ENCODE data around the gene MRPL4. TPM values are rescaled to one million over a fixed set of nuclear protein-coding genes. Genes with fewer than 3 reads are reported as not detected.
A peak's percentile ranks its signal among the peaks of the same experiment; 100 is the strongest.

Gene MRPL4
- total RNA-seq, 3 donors from 2014 or later (not counting 1 experiment from before 2014, with no cell fraction given) = 34.5 to 41.6 (median 40.2) TPM

DNA sequence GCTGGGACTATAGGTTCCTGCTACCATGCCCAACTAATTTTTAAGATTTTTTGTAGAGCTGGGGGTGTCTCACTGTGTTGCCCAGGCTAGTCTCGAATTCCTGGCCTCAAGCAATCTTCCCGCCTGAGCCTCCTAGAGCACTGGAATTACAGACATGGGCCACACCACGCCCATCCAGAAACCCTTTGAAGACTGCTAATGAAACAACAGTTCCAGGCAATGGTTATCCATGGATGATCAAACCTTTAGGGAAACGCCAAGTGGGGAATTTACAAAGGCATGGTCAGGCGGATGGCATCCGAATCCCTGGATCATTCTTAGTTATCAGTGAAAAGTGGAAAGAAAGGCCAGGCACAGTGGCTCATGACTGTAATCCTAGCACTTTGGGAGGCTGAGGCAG lies 40.3 kb upstream of the MRPL4 start:
- peaks cover 3% of the 10 kb centered on the region for H3K9me3 ChIP-seq (ENCODE audit: control insufficient read depth, insufficient read depth, low read length)
- TF ChIP-seq, protein P1, sequence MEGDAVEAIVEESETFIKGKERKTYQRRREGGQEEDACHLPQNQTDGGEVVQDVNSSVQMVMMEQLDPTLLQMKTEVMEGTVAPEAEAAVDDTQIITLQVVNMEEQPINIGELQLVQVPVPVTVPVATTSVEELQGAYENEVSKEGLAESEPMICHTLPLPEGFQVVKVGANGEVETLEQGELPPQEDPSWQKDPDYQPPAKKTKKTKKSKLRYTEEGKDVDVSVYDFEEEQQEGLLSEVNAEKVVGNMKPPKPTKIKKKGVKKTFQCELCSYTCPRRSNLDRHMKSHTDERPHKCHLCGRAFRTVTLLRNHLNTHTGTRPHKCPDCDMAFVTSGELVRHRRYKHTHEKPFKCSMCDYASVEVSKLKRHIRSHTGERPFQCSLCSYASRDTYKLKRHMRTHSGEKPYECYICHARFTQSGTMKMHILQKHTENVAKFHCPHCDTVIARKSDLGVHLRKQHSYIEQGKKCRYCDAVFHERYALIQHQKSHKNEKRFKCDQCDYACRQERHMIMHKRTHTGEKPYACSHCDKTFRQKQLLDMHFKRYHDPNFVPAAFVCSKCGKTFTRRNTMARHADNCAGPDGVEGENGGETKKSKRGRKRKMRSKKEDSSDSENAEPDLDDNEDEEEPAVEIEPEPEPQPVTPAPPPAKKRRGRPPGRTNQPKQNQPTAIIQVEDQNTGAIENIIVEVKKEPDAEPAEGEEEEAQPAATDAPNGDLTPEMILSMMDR (IDR thresholded peaks at IDR 0.05) = no peak
- no peak overlapping the region for H3K27ac ChIP-seq (ENCODE audit: low read length)
- DNase-seq (no peak), ATAC-seq (no peak)
- H3K36me3 Mint-ChIP-seq = no peaks in the 10 kb centered on the region
- H3K4me1 Mint-ChIP-seq = no peaks in the 10 kb centered on the region
- H3K4me3 ChIP-seq (ENCODE audit: low read length) = no peak overlapping the region
- no peak overlapping the region for H3K27ac Mint-ChIP-seq
- no peaks in the 10 kb centered on the region for H3K36me3 ChIP-seq (ENCODE audit: control insufficient read depth, insufficient read depth, low read length)
- H3K4me3 Mint-ChIP-seq = no peak overlapping the region
- no peaks in the 10 kb centered on the region for H3K4me1 ChIP-seq (ENCODE audit: control insufficient read depth, insufficient read depth, low read length)
- H3K27me3 ChIP-seq (ENCODE audit: control insufficient read depth, insufficient read depth, low read length) = no peaks in the 10 kb centered on the region
- H3K27me3 Mint-ChIP-seq (ENCODE audit: low read depth in 2 of 2) = no peaks in the 10 kb centered on the region
- WGBS (ENCODE audit: insufficient coverage) = 92% methylated on average over 6 of the region's 6 CpGs
- H3K9me3 Mint-ChIP-seq = no peaks in the 10 kb centered on the region
- intact Hi-C loops (cut with micrococcal nuclease) = no loop called here

DNA sequence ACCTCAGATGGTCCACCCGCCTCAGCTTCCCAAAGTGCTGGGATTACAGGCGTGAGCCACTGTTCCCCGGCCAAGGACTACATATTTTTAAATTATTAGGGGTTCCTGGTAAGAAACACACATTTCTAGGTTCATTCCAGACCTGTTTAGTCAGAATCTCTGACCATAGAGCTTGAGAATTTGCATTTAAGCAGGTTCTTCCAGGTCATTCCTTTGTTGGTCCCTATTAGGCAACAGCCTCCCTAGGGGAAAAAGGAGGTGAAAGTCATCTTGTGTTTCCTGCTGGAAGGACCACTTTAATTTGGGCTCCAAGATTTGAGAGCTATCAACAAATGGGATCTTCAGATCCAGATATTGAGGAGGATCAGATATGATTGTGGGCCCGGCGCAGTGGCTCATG lies 37.2 kb upstream of the MRPL4 start:
- TF ChIP-seq, protein P1 (IDR thresholded peaks at IDR 0.05) = no peak
- no peaks in the 10 kb centered on the region for H3K27me3 Mint-ChIP-seq (ENCODE audit: low read depth in 2 of 2)
- DNase-seq (no peak), ATAC-seq (no peak)
- intact Hi-C loops (cut with micrococcal nuclease) = no loop called here
- H3K27me3 ChIP-seq (ENCODE audit: control insufficient read depth, insufficient read depth, low read length) = no peaks in the 10 kb centered on the region
- no peaks in the 10 kb centered on the region for H3K36me3 ChIP-seq (ENCODE audit: control insufficient read depth, insufficient read depth, low read length)
- no peaks in the 10 kb centered on the region for H3K36me3 Mint-ChIP-seq
- peaks cover 2% of the 10 kb centered on the region for H3K4me1 ChIP-seq (ENCODE audit: control insufficient read depth, insufficient read depth, low read length)
- no peak overlapping the region for H3K4me3 Mint-ChIP-seq
- no peaks in the 10 kb centered on the region for H3K9me3 ChIP-seq (ENCODE audit: control insufficient read depth, insufficient read depth, low read length)
- H3K27ac ChIP-seq (ENCODE audit: low read length) = no peak overlapping the region
- H3K4me3 ChIP-seq (ENCODE audit: low read length) = no peak overlapping the region
- H3K4me1 Mint-ChIP-seq = no peaks in the 10 kb centered on the region
- no peak overlapping the region for H3K27ac Mint-ChIP-seq
- no peaks in the 10 kb centered on the region for H3K9me3 Mint-ChIP-seq
- WGBS (ENCODE audit: insufficient coverage) = 90% methylated on average over 5 of the region's 5 CpGs

DNA sequence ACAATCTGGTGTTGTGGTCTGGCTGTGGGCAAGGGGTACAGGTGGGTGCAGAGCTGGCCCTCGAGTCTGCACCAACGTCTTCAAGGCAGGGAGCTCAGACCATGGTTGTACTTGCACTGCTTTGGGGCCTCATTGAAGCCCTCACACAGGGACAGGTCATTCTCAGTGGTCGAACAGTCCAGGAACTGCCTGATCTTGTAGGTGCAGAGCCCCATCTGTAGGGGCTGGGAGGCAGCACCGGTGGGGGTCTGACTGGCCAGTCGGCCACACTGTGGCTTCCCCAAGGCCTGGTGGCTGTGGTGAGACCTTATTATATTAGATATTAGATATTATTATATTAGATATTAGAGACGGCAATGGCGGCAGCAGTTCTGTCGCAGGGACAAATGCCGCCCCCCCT lies 34.9 kb upstream of the MRPL4 start:
- no peak for ATAC-seq
- H3K4me3 Mint-ChIP-seq = no peak overlapping the region
- intact Hi-C loops (cut with micrococcal nuclease) = no loop called here

DNA sequence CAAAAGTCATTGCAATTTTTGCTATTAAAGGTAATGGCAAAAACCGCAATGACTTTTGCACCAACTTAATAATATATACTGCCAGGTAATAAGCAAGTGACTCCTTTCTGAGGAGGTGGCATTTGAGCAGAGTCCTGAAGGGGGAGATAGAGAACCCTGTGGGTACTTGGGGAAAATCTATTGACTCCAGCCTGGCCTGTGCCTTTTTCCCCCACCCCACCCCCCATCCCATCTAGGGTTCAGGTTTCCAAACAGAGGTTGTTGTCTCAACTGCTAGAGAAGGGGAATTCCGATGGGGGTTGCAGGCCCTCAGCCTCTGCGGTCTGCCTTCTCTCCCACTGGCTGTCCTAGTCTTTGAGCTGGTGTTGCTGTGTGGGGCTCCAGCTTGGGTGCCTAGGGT lies 32.3 kb upstream of the MRPL4 start:
- Histone ChIP-seq H3K36me3 (ENCODE audit: control insufficient read depth, insufficient read depth, low read length) (no peaks in the 10 kb centered on the region), H3K4me1 (ENCODE audit: control insufficient read depth, insufficient read depth, low read length) (peaks cover 4% of the 10 kb centered on the region), H3K9me3 (ENCODE audit: control insufficient read depth, insufficient read depth, low read length) (no peaks in the 10 kb centered on the region), H3K4me3 (ENCODE audit: low read length) (no peak overlapping the region), H3K27ac (ENCODE audit: low read length) (no peak overlapping the region), H3K27me3 (ENCODE audit: control insufficient read depth, insufficient read depth, low read length) (no peaks in the 10 kb centered on the region)
- H3K4me1 Mint-ChIP-seq = peaks cover 0 to 8% of the 10 kb centered on the region in 2 donors
- intact Hi-C loops (cut with micrococcal nuclease) = no loop called here
- DNase-seq = peak in 1 of 2 donors; percentile 77
- no peak overlapping the region for H3K4me3 Mint-ChIP-seq
- ATAC-seq = peak in 2 of 3 donors; percentile 74 to 77
- H3K27ac Mint-ChIP-seq = no peak overlapping the region
- WGBS (ENCODE audit: insufficient coverage) = 42% methylated on average over 2 of the region's 3 CpGs
- H3K36me3 Mint-ChIP-seq = no peaks in the 10 kb centered on the region
- H3K27me3 Mint-ChIP-seq (ENCODE audit: low read depth in 2 of 2) = no peaks in the 10 kb centered on the region
- TF ChIP-seq, protein P1 (IDR thresholded peaks at IDR 0.05) = peak; percentile 22
- H3K9me3 Mint-ChIP-seq = no peaks in the 10 kb centered on the region

More for the DNA sequence above, 34.9 kb upstream of the MRPL4 start:
- no peaks in the 10 kb centered on the region for H3K4me1 Mint-ChIP-seq
- no peaks in the 10 kb centered on the region for H3K36me3 Mint-ChIP-seq
- Histone ChIP-seq H3K27me3 (ENCODE audit: control insufficient read depth, insufficient read depth, low read length) (no peaks in the 10 kb centered on the region), H3K27ac (ENCODE audit: low read length) (no peak overlapping the region), H3K9me3 (ENCODE audit: control insufficient read depth, insufficient read depth, low read length) (no peaks in the 10 kb centered on the region), H3K4me1 (ENCODE audit: control insufficient read depth, insufficient read depth, low read length) (peaks cover 4% of the 10 kb centered on the region), H3K36me3 (ENCODE audit: control insufficient read depth, insufficient read depth, low read length) (no peaks in the 10 kb centered on the region), H3K4me3 (ENCODE audit: low read length) (no peak overlapping the region)
- H3K27ac Mint-ChIP-seq = no peak overlapping the region
- TF ChIP-seq, protein P1 (IDR thresholded peaks at IDR 0.05) = no peak
- 94% methylated on average over 9 of the region's 9 CpGs for WGBS (ENCODE audit: insufficient coverage)
- no peak for DNase-seq
- H3K9me3 Mint-ChIP-seq = no peaks in the 10 kb centered on the region
- H3K27me3 Mint-ChIP-seq (ENCODE audit: low read depth in 2 of 2) = no peaks in the 10 kb centered on the region
